ENCODE data around the gene PRR33. TPM values are rescaled to one million over a fixed set of nuclear protein-coding genes. Genes with fewer than 3 reads are reported as not detected.

Gene PRR33
- total RNA-seq, 2 experiments from 2014 or later, result 0.16 to 0.20 TPM

GRCh38 chr11:1863352-1864216 lies 28.1 kb downstream of the PRR33 start:
- Mint-ChIP-seq H3K9me3 (no peaks in the 10 kb centered on the region), H3K4me1 (ENCODE audit: low read depth) (peaks cover 20% of the 10 kb centered on the region), H3K36me3 (ENCODE audit: low read depth) (peaks cover 2% of the 10 kb centered on the region), H3K27me3 (no peaks in the 10 kb centered on the region), H3K27ac (no peak overlapping the region), H3K4me3 (no peak overlapping the region)
- intact Hi-C loops (cut with micrococcal nuclease), result no loop called here
- ATAC-seq (no peak), DNase-seq (no peak)
- ChIA-PET POLR2A (interaction anchor here (1.8 kb wide), 1 partner anchor 11 kb away, joined by 11 read pairs; the partner anchor contains the start of gene LSP1), CTCF (no interaction called here)
- no peak for TF ChIP-seq CTCF (IDR thresholded peaks at IDR 0.05)

- Mint-ChIP-seq H3K27ac (no peak overlapping the region), H3K36me3 (ENCODE audit: low read depth) (peaks cover 4% of the 10 kb centered on the region), H3K9me3 (no peaks in the 10 kb centered on the region), H3K27me3 (no peaks in the 10 kb centered on the region), H3K4me3 (no peak overlapping the region), H3K4me1 (ENCODE audit: low read depth) (peaks cover 15% of the 10 kb centered on the region)
- intact Hi-C loops (cut with micrococcal nuclease), result no loop called here
- no peak for TF ChIP-seq CTCF (IDR thresholded peaks at IDR 0.05)
- ATAC-seq (no peak), DNase-seq (no peak)
- POLR2A ChIA-PET, result interaction anchor here (0.7 to 1.8 kb wide), 2 partner anchors 10 to 148 kb away, joined by 3 to 11 read pairs; partner anchors contain the start of gene LSP1
- CTCF ChIA-PET, result interaction anchor here (1.3 kb wide), 1 partner anchor 13 kb away, joined by 4 read pairs; no protein-coding TSS in a partner anchor
Measured at GRCh38 chr11:1862588-1863351, 28.9 kb downstream of the PRR33 start.

- no peak for TF ChIP-seq CTCF (IDR thresholded peaks at IDR 0.05)
- Mint-ChIP-seq H3K9me3 (no peaks in the 10 kb centered on the region), H3K27me3 (no peaks in the 10 kb centered on the region), H3K4me1 (ENCODE audit: low read depth) (peaks cover 13% of the 10 kb centered on the region), H3K36me3 (ENCODE audit: low read depth) (peaks cover 4% of the 10 kb centered on the region), H3K4me3 (no peak overlapping the region), H3K27ac (no peak overlapping the region)
- POLR2A ChIA-PET, result interaction anchor here (0.7 to 1.8 kb wide), 2 partner anchors 9 to 149 kb away, joined by 3 to 11 read pairs; partner anchors contain the start of gene LSP1
- DNase-seq (no peak), ATAC-seq (no peak)
- CTCF ChIA-PET, result interaction anchor here (1.3 kb wide), 1 partner anchor 15 kb away, joined by 4 read pairs; no protein-coding TSS in a partner anchor
- intact Hi-C loops (cut with micrococcal nuclease), result no loop called here
Measured at GRCh38 chr11:1861435-1862411, 30.0 kb downstream of the PRR33 start.

DNA sequence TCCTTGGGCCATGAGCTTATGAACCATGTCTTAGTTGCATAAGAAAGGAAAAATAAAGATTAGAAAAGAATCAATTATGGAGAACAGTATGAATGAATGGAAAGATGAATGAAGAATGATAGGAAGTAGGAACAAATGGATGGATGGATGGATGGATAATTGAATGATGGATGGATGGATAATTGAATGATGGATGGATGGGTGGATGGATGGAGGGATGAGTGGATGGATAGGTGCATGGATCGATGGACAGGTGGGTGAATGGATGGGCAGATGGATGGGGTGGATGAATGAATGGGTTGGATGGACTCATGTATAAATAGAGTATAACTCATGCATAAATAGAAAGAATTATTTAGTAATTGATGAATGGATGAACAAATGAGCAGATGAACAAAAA lies 31.6 kb downstream of the PRR33 start:
- ATAC-seq (no peak), DNase-seq (no peak)
- Mint-ChIP-seq H3K4me1 (ENCODE audit: low read depth) (peaks cover 22% of the 10 kb centered on the region), H3K27ac (no peak overlapping the region), H3K9me3 (no peaks in the 10 kb centered on the region), H3K4me3 (no peak overlapping the region), H3K36me3 (ENCODE audit: low read depth) (peaks cover 2% of the 10 kb centered on the region), H3K27me3 (no peaks in the 10 kb centered on the region)
- intact Hi-C loops (cut with micrococcal nuclease), result no loop called here
- TF ChIP-seq CTCF (IDR thresholded peaks at IDR 0.05), result no peak
- CTCF ChIA-PET, result interaction anchor here (1.3 kb wide), 1 partner anchor 27 kb away, joined by 3 read pairs; no protein-coding TSS in a partner anchor
- POLR2A ChIA-PET, result interaction anchor here (1.0 to 1.3 kb wide), 3 partner anchors 9 to 29 kb away, joined by 3 to 6 read pairs (median 3); no protein-coding TSS in a partner anchor

Data from activated CD8-positive, alpha-beta T cell treated with anti-CD3 and anti-CD28 coated beads for 36 hours (primary cell).